Activated CD4-positive, CD25-positive, alpha-beta regulatory T cell treated with anti-CD3 and anti-CD28 coated beads, Interleukin-2, amount 50 U/mL, for 72 hours (primary cell): Measurements from ENCODE around the gene MCC.

Source experiments
- DNase-seq: peaks from one replicate; pipeline ENCODE4 v3.0.0; 2021

The MCC gene

GRCh38 chr5:113164021-113164420 is 324.2 kb downstream of the MCC start:
- DNase-seq, result no peak

DNA sequence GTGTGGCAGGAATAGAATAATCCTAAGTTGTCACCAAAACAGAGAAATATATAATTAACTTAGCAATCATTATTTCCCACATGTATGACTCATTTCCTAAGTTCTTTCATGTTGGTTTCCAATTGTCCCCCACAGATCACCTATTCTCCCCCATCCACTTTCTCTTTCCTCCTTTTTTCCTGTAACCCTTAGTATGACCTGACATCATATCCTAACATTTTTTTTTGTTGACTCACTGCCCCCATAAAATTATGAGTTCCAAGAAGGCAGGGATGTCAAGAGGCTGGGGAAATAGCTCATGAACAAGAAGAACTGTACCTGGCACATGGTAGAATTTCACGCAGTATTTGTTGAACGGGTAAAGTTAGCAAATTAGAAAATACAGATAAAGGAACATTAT is 324.9 kb downstream of the MCC start:
- no peak for DNase-seq

DNA sequence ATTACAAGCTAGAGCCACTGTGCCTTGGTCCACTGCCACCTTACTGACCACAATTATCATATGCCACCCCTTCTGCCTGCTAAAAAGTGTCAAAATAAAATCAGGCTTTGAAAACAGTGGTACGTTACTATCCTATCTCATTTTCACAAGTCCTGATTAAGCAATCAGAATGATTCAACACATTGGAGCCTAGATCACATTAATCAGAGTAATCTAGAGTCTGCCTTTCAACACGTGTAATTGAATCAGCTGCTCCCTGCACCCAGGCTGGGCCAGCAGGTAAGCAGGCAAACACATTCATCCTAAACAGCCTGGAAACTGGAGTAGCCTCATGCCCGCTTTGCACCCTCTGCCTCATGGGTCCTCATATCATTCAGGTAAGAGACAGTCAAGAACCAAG is 325.5 kb downstream of the MCC start:
- DNase-seq, result no peak

- no peak for DNase-seq
These were observed 326.0 kb downstream of the MCC start for GRCh38 chr5:113162208-113162607.

- no peak for DNase-seq
These were observed 326.4 kb downstream of the MCC start for GRCh38 chr5:113161806-113162205.

DNA sequence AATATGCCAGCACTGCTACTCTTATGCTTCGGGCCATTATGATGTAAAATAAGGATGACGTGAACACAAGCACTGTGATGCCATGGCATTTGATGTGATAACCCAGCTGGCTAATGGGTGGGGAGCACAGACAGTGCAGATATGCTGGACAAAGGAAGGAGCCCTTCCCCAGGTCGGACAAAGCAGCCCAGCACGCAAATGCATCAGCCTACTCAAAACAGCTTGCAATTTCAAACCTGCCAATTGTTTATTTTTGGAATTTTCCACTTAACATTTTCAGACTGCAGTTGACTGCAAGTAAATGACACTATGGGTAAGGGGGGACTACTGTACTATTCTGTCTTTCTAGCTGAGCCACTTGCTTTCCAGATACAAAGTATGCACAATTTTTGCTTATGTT is 330.4 kb downstream of the MCC start:
- no peak for DNase-seq

- no peak for DNase-seq
These were observed 331.9 kb downstream of the MCC start for GRCh38 chr5:113156271-113156877.

DNA sequence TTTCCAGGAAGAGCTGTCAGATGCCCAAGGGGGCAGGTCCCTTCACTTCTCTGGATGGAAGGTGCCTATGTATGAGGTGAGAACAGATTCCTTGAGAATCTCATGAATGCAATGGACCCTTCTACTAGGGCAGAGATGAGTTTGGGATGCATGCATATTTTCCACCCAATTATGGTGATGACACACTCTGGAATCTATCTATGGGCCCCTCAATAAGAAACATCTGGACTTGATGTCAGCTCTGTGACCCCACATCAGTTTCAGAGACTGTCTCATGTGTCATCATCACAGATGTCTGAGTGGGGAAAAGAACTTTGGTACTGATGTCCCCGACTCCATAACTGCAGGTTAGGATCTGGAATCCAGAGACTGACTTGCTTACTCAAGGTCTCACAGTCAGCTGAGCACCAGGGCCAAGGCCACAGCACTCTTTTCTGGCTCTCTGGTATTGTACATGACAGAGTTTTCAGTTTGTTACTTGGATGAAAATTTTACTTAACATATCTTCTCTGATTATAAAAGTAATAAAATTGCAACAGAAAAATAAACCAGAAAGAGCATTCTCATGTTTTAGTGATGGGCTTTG is 334.6 kb downstream of the MCC start:
- no peak for DNase-seq

DNA sequence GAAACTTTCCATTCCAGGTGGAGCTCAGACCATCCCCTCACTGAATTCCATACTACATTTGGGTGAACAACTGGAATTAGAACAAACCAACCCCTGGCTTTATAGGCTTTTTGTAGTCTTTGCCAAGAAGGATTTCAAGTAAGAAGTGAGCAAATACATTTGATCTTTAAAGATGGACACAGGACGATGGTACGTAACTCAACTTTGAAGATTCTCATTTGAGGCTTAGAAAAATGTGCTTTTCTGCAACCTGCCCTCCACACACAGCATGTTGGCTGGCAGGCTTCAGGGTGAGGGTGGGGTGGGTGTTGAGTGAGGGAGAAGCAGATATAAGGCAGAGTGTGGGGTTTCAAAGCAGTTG is 335.9 kb downstream of the MCC start:
- no peak for DNase-seq

- no peak for DNase-seq
These were observed 336.4 kb downstream of the MCC start for GRCh38 chr5:113151641-113152379.

DNA sequence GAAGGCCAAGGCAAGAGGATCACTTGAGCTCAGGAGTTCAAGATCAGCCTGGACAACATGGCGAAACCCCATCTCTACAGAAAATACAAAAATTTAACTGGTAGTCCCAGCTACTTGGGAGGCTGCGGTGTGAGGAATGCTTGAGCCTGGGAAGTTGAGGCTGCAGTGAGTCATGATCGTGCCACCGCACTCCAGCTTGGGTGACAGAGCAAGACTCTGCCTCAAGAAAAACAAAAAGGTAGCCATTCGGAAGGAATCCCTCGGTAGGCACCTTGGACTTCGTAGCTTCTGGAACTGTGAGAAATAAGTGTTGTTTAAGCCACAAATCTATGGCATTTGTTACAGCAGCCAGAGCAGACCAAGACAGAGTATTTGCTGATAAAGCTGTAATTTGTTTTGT is 337.4 kb downstream of the MCC start:
- no peak for DNase-seq

DNA sequence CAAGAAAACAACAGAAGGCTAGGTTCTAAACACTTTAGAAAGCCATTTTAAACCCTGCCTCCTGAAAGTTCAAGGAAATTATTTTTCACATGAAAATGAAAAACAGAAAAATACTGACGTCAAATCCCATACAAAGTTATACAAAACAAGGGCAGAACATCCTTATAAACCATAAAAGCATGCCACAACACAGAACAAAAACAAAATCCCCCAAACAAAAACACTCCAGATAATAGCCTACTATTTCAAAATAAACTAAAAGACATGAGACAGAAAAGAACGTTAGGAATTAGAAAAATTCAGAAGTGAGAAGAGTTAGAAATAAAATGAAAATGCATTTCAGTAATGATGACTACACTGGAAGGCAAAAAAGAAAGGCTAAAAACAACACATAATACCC is 338.0 kb downstream of the MCC start:
- DNase-seq, result no peak

DNA sequence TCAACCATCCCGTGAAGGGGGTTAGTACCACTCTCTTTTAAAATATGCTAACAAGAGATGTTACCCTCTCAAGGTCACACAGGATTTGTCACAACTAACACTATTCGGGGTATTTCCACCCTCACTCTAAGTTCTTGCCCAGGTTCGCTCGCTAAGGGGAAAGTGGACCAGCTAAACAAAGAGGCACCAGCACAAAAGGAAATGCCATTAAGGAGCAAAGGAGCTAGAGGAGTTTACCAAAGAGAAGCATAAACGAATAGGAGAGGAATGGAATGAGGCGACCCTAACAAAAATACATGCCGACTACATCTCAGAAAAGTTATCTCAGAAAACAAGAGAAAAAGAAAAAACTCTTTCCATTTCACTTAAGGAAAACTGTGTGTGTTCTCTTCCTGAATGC is 340.7 kb downstream of the MCC start:
- no peak for DNase-seq

DNA sequence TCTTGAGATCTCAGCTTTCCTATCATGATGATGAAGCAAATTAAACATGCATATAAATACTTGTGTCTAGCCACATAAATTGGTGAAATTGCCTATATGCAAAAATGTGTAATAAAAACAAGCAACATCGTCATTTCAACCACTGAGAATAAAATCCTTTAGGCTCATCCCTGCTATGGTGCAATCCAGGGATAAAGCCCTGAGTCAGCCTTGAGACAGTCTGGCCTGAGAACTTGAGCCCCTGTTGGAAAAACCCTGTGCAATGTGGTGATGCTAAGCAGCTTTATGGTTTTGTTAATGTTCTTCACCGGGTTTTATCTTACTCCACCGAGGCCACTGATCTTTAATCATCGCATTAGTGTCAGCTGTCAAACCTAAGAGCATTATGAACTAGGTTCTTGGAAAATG is 341.1 kb downstream of the MCC start:
- no peak for DNase-seq

DNA sequence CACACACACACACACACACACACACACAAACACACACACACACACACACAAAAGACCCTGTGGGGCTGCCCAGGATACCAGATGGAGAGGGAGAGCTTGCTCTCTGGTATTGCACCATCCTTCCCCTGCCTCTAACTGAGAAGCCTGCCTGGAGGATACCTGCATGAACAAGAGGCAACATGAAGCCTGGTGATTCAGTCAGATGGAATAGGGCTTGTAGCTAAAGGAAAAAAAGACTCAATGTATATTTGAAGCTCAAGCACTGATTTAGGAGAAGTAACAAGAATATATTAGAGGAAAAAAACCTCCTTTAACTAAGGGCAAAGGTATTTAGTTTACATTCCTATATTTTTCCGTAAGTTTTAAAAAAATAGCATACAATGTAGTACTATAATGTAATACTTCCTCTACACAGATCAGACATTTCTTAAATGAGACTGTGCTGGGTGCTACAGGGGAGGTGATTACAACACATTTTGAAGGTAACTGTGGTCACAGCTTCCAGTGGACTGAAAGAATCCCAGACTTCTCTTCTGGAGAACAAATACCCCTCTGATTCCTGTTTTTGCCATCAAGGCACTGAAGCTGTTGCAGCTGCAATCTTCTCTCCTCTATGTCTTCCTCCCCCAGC is 342.4 kb downstream of the MCC start:
- DNase-seq, result no peak

GRCh38 chr5:113142186-113142585 is 346.1 kb downstream of the MCC start:
- no peak for DNase-seq

DNA sequence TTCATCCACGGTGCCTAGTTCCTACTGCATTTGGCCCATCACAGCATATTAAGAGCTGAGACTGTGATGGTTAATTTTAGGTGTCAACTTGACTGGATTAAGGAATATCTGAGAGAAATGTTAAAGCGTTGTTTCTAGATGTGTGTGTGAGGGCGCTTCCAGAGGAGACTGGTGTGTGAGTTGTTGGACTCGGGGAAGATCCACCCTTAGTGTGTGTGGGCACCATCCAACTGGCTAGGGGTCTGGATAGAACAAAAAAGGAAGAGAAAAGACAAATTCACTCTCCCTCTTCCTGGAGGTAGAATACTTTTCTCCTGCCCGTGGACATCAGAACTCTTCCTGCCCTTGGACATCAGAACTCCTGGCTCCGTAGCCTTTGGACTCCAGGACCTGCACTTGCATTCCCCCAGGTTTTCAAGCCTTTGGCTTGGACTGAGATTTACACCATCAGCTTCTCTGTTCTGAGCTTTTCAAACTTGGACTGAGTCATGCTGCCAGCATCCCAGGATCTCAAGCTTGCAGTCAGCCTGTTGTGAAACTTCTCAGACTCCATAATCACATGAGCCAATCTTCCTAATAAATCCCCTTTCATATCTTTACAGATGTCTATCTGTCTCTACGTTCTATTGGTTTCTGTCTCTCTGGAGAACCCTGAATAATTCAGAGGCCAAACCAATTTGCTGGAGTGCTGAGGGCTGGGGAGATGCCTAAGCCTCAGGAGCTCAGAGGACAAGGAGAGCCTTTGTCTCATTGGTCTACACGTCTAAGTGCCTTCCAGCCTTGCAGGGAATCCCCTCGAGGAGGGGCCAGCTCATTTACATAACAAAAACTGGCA is 347.2 kb downstream of the MCC start:
- DNase-seq, result no peak

DNA sequence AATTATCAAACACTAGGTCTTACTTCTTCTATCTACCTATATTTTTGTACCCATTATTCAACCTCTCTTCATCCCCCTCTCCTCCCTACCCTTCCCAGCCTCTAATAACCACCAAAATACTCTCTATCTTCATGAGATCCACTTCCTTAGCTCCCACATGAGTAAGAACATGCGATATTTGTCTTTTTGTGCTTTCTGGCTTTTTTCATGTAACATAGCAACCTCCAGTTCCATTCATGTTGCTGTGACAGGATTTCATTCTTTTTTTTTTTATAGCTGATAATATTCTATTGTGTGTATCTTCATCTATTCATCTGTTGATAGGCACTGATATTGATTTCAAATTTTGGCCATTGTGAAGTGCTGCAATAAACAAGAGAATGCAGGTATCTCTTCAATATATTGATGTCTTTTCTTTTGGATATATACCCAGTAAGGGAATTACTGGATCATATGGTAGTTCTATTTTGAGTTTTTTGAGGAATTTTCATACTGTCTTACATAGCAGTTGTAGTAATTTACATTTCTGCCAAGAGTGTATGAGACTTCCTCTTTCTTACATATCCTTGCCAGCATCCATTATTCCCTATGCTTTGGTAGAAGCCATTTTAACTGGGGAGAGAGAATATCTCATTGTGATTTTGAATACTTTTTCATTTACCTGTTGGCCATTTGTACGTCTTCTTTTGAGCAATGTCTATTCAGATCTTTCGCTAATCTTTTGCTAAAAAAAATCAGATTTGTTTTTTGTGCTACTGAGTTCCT is 354.9 kb downstream of the MCC start:
- DNase-seq, result no peak

GRCh38 chr5:113132564-113132963 is 355.7 kb downstream of the MCC start:
- DNase-seq, result no peak

GRCh38 chr5:113128641-113129330 is 359.5 kb downstream of the MCC start:
- no peak for DNase-seq

DNA sequence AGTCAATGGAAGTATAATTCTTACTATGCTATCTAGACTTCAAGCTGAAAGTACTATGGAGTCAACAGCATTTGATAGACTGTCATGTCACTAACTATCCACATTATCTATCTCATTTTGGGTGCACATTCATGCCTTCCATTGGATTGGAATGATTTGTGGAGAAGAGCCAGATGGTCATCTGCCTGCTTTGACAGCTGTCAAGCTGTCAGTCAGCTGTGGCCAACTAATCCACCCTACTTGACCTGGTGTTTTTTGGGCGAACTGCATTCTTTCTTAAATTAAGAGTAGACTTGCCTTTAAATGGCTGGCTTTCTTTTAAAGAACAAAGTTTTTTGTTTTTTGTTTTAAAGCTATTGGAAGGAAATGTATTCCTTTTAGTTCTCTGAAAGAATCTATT is 360.2 kb downstream of the MCC start:
- DNase-seq, result no peak

- DNase-seq, result no peak
These were observed 361.2 kb downstream of the MCC start for GRCh38 chr5:113127021-113127420.
